GM10266 (cell line): ENCODE results near the gene ATP8B1.
A peak's percentile ranks its signal among the peaks of the same experiment; 100 is the strongest.
"Not testable (repeated sequence)": the region's sequence is repeated elsewhere in the genome, so short reads cannot be mapped to it uniquely, and the experiment has no call there.

Experiments
- DNase-seq: peaks from one replicate; pipeline ENCODE4 v3.0.0; 2012; ENCODE audit errors: extremely low spot score
- TF ChIP-seq, protein P1 (sequence below): IDR thresholded peaks from 2 replicates; pipeline ENCODE4 v1.5.1; 2012; ENCODE audit warnings: mild to moderate bottlenecking, low read depth; ENCODE audit not compliant: control insufficient read depth, insufficient read depth; ENCODE audit errors: missing control alignments

The ATP8B1 gene

DNA sequence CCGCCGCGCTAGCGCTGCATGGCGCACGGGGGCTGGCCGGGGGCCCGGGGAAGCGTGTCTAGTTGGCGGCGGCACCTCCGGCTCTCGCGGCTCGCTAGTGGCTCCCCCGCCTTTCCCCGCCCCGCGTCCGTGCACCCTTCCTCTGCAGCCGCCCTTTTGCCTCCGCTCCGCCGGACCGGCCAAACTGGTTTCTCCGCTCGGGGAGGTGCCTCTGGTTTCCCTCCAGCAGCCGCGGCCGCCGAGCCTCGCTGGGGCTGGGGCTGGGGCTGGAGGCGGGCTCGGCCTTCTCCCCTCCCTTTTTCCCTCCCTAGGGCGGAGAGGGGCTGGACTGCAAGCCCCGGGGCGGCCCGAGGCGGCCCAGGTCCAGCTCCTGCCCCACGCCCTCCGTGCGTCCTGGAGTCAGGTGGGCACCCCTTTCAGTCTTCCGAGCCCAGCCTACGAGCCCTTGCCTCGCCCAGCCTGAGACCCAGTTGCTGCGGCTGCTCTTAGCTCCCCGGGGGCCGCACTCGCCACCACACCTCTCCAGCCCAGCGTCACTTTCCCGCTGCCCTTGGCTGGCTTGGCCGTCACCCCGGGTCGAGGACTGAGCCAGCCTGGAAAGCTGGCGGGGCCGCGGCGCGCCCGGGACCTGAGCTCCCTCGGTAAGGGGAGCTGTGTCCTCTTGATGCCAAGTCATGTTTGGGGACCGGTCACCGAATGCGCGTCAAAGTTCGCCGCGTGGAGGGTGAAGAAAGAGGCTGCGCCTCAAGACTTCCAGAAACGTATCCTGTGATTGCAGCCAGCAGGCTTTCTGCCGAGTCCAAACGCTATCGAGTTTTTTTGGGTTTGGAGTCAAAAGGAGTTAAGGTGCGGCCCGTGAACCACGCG is at the start of gene ATP8B1:
ATP8B1 (minus strand) TSS at position 213 of the 867 bp plus-strand sequence. CDS start 71,508 bp downstream, outside the sequence.
- peak; percentile 44 for DNase-seq
- TF ChIP-seq, protein P1, sequence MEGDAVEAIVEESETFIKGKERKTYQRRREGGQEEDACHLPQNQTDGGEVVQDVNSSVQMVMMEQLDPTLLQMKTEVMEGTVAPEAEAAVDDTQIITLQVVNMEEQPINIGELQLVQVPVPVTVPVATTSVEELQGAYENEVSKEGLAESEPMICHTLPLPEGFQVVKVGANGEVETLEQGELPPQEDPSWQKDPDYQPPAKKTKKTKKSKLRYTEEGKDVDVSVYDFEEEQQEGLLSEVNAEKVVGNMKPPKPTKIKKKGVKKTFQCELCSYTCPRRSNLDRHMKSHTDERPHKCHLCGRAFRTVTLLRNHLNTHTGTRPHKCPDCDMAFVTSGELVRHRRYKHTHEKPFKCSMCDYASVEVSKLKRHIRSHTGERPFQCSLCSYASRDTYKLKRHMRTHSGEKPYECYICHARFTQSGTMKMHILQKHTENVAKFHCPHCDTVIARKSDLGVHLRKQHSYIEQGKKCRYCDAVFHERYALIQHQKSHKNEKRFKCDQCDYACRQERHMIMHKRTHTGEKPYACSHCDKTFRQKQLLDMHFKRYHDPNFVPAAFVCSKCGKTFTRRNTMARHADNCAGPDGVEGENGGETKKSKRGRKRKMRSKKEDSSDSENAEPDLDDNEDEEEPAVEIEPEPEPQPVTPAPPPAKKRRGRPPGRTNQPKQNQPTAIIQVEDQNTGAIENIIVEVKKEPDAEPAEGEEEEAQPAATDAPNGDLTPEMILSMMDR: no peak

DNA sequence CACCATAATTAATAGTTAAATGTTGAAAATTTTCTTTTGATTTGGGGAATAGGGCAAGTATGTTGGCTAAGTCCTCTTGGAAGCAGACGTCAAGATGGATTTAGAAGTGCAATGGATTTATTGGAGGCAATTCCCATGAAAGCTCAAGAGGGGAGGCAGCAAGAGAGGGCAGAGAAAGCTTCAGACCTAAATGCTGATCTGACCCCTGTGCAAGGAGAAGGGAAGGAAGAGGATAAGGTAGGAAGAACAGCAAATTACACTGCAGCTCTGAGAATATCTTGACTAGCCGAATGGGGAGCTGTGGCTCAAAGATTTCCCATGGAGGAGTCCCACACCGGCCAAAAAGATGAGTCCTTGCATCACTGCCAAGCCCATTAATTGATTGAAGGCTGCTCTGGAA is 46.9 kb upstream of the ATP8B1 start:
- no peak for DNase-seq
- TF ChIP-seq, protein P1: no peak

DNA sequence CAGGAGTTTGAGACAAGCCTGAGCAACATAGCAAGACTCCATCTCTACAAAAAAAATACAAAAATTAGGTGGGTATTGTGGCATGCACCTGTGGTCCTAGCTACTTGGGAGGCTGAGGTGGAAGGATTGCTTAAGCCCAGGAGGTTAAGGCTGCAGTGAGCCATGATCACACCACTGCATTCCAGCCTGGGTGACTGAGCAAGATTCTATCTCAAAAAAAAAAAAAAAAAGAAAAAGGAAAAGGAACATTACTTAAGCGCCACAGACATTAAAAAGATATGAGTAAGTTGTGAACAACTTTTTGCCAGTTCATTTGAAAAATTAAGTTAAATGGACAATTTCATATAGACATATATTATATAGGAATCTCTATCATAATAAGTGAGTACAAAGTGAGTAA is 45.3 kb upstream of the ATP8B1 start:
- not testable (repeated sequence) for DNase-seq

DNA sequence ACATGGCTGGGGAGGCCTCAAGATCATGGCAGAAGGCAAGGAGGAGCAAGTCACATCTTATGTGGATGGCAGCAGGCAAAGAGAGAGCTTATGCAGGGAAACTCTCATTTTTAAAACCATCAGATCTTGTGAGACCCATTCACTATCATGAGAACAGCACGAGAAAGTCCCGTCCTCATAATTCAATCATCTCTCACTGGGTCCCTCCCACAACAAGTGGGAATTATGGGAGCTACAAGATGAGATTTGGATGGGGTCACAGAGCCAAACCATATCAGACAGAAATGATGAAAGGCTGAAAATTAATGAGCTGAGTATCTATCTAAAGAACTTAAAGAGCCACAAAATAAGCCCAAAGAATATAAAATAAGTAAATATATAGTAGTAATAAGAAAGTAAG is 44.3 kb upstream of the ATP8B1 start:
- DNase-seq: not testable (repeated sequence)

DNA sequence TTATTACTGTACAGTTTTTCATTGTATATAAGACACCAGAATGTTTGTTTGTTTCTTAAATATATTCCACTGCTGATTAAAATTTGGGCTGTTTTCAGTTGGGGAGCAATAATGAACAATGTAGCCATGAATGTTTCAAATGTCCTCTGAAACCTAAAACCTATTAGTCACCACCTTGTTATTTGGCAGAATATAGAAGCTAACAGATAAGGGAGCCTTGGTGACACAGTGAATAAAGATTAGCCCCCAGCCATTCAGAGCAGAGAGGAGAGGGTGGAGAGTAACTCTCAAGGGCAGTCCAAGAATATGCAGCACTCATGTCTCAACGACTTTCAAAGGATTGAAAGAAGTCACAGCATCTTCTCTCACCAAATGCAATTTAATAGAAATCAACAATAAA is 43.1 kb upstream of the ATP8B1 start:
- DNase-seq: no peak
- TF ChIP-seq, protein P1: no peak

DNA sequence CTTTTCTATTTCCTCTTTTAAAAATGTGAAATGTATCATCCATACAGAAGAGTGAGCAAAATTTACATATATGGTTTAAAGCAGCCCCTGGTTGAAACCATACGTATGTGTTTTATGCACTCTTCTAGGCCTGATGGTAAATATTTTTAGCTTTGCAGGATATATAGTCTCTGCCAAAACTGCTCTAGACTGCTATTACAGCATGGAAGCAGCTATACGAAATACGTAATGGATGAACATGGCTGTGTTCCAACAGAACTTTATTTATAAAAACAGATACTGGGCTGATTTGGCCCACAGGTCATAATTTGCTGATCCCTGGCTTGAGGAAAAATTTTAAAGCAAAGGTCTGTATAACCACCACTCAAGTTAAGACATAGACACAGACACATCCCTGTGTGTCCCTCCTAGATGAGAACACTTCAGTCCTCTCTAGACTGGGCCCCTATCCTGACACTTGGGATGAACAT is 42.5 kb upstream of the ATP8B1 start:
- TF ChIP-seq, protein P1: no peak
- DNase-seq: no peak

DNA sequence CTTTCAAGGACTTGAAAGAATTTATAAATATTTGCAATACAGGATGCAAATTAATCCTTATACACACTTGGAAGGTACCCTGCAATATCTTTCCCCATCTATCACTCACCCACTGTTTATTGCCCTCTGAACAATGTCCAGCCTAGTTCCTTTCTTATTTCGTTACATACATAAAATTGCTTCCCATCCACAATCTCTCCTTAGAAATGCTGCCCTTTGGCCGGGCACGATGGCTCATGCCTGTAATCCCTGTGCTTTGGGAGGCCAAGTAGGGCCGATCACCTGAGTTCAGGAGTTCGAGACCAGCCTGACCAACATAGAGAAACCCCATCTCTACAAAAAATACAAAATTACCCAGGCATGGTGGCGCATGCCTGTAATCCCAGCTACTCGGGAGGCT is 41.2 kb upstream of the ATP8B1 start:
- TF ChIP-seq, protein P1: no peak
- no peak for DNase-seq

DNA sequence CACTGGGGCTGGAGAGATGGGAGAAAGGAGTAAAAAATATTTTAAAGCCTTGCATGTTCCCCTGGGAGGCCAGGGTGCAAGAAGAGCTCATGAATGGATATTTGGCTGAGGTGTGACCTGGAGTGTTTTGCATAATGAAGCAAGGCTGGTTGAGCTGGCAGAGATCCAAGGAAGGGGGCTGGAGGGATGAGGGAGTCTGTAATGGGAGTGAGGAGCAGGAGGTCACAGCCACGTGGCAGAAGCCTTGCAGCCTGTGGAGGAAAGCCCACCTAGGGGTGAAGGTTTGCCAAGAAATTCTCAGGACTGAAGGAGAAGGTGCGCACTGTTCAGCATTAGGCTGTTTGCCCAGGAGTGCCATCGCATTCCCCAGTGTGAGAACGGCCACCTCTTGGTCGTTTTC is 40.3 kb upstream of the ATP8B1 start:
- no peak for DNase-seq
- TF ChIP-seq, protein P1: no peak
